ENCODE data around the gene MTMR12.

DNA sequence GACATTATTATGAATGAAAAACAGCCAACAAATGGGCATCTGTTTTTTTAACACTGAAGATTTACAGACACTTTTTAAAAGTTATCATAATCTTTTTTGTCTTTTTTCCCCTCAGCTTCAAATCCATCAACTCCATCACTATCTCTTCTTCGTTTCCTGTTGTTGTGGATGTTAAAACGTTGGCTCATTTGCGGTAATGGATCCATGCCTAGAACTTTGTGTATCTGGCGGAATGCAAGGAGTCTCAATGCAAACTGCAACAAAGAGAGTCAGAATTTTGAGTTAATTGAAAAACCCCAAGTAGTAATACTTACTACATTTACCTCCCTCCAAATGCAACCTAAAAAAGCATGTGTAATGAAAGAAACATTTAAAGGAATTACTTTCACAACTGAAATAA is 42.9 kb upstream of the MTMR12 start:
- TF ChIP-seq POLR2A (IDR thresholded peaks at IDR 0.05) (no peak), EP300 (IDR thresholded peaks at IDR 0.05) (no peak), POLR2AphosphoS5 (IDR thresholded peaks at IDR 0.05) (no peak)
- TF ChIP-seq, protein P1, sequence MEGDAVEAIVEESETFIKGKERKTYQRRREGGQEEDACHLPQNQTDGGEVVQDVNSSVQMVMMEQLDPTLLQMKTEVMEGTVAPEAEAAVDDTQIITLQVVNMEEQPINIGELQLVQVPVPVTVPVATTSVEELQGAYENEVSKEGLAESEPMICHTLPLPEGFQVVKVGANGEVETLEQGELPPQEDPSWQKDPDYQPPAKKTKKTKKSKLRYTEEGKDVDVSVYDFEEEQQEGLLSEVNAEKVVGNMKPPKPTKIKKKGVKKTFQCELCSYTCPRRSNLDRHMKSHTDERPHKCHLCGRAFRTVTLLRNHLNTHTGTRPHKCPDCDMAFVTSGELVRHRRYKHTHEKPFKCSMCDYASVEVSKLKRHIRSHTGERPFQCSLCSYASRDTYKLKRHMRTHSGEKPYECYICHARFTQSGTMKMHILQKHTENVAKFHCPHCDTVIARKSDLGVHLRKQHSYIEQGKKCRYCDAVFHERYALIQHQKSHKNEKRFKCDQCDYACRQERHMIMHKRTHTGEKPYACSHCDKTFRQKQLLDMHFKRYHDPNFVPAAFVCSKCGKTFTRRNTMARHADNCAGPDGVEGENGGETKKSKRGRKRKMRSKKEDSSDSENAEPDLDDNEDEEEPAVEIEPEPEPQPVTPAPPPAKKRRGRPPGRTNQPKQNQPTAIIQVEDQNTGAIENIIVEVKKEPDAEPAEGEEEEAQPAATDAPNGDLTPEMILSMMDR (IDR thresholded peaks at IDR 0.05), result no peak
